CD1c-positive myeloid dendritic cell (primary cell): ENCODE results near the gene TRAPPC10.
"Not testable (repeated sequence)": the region's sequence is repeated elsewhere in the genome, so short reads cannot be mapped to it uniquely, and the experiment has no call there.

Source experiments
- DNase-seq: peaks from one replicate; pipeline ENCODE4 v3.0.0-alpha.2; 2016; ENCODE audit errors: extremely low spot score

Gene TRAPPC10

GRCh38 chr21:44087426-44088400 lies 75.6 kb downstream of the TRAPPC10 start:
- DNase-seq = peak; percentile 55

- DNase-seq = no peak
Measured at GRCh38 chr21:44088401-44088780, 76.3 kb downstream of the TRAPPC10 start.

- peak; percentile 28 for DNase-seq
Measured at GRCh38 chr21:44089001-44089911, 77.1 kb downstream of the TRAPPC10 start.

- DNase-seq = no peak
Measured at GRCh38 chr21:44090325-44090724, 78.2 kb downstream of the TRAPPC10 start.

- no peak for DNase-seq
Measured at GRCh38 chr21:44092211-44092610, 80.1 kb downstream of the TRAPPC10 start.

- no peak for DNase-seq
Measured at GRCh38 chr21:44093761-44094160, 81.7 kb downstream of the TRAPPC10 start.

- no peak for DNase-seq
Measured at GRCh38 chr21:44094832-44095231, 82.7 kb downstream of the TRAPPC10 start.

GRCh38 chr21:44098507-44098906 lies 86.4 kb downstream of the TRAPPC10 start:
- DNase-seq = not testable (repeated sequence)

- DNase-seq = not testable (repeated sequence)
Measured at GRCh38 chr21:44098964-44099363, 86.9 kb downstream of the TRAPPC10 start.

- not testable (repeated sequence) for DNase-seq
Measured at GRCh38 chr21:44107026-44107501, 95.0 kb downstream of the TRAPPC10 start, which contains the start of gene PWP2. PWP2 (plus strand) TSS chr21:44107399; CDS start chr21:44107417, 18 bp downstream.

GRCh38 chr21:44107589-44107988 lies 95.5 kb downstream of the TRAPPC10 start:
- DNase-seq = not testable (repeated sequence)

- DNase-seq = not testable (repeated sequence)
Measured at GRCh38 chr21:44113702-44114371, 101.7 kb downstream of the TRAPPC10 start.

- not testable (repeated sequence) for DNase-seq
Measured at GRCh38 chr21:44122131-44122530, 110.0 kb downstream of the TRAPPC10 start.

GRCh38 chr21:44127827-44128226 lies 115.7 kb downstream of the TRAPPC10 start:
- not testable (repeated sequence) for DNase-seq

GRCh38 chr21:44133715-44134057 lies 121.6 kb downstream of the TRAPPC10 start:
- not testable (repeated sequence) for DNase-seq

- DNase-seq = not testable (repeated sequence)
Measured at GRCh38 chr21:44134732-44135131, 122.6 kb downstream of the TRAPPC10 start.

- DNase-seq = not testable (repeated sequence)
Measured at GRCh38 chr21:44138039-44138438, 125.9 kb downstream of the TRAPPC10 start.

- DNase-seq = not testable (repeated sequence)
Measured at GRCh38 chr21:44139787-44140551, 127.9 kb downstream of the TRAPPC10 start.

GRCh38 chr21:44140552-44140932 lies 128.4 kb downstream of the TRAPPC10 start:
- not testable (repeated sequence) for DNase-seq

- DNase-seq = not testable (repeated sequence)
Measured at GRCh38 chr21:44142470-44142869, 130.4 kb downstream of the TRAPPC10 start.

- DNase-seq = not testable (repeated sequence)
Measured at GRCh38 chr21:44143380-44143779, 131.3 kb downstream of the TRAPPC10 start.
